GM18526 (cell line): ENCODE measurements around the gene ZNF277.

Experiments used
- POLR2A ChIP-seq: IDR thresholded peaks from 3 replicates; pipeline ENCODE4 v1.6.1; 2011; ENCODE audit not compliant: insufficient read length; ENCODE audit errors: extremely low read depth

The ZNF277 gene, protein sequence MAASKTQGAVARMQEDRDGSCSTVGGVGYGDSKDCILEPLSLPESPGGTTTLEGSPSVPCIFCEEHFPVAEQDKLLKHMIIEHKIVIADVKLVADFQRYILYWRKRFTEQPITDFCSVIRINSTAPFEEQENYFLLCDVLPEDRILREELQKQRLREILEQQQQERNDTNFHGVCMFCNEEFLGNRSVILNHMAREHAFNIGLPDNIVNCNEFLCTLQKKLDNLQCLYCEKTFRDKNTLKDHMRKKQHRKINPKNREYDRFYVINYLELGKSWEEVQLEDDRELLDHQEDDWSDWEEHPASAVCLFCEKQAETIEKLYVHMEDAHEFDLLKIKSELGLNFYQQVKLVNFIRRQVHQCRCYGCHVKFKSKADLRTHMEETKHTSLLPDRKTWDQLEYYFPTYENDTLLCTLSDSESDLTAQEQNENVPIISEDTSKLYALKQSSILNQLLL

GRCh38 chr7:112206238-112206990, at the start of gene ZNF277, which contains the start of gene DOCK4:
Gene ZNF277, plus strand, starts transcription at chr7:112206695. Its CDS starts 22 bp downstream, at chr7:112206717.
Gene DOCK4, minus strand, starts transcription at chr7:112206399. Its CDS starts 261 bp downstream, at chr7:112206138.
- TF ChIP-seq POLR2A: peak; percentile 43

DNA sequence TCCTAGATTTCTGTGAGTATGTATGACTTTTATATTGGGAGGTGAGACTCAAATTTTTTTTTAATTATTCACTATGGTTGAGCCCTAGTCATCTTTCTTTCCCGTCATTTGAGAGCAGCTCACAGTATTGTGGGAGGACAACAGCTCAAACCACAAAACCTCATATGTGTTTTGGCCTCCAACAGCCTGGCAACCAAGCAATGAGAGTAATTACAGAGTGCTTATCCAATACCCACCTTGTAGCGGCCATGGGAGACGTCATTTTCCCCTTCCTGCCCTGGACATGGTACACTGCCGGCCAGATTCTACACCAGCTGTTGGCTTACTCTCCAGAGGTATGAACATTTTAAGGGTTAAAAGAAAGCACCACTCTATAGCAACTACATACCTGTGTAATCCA, 49.4 kb upstream of the ZNF277 start:
- no peak for TF ChIP-seq POLR2A

GRCh38 chr7:112159351-112159750, 47.1 kb upstream of the ZNF277 start:
- no peak for TF ChIP-seq POLR2A

DNA sequence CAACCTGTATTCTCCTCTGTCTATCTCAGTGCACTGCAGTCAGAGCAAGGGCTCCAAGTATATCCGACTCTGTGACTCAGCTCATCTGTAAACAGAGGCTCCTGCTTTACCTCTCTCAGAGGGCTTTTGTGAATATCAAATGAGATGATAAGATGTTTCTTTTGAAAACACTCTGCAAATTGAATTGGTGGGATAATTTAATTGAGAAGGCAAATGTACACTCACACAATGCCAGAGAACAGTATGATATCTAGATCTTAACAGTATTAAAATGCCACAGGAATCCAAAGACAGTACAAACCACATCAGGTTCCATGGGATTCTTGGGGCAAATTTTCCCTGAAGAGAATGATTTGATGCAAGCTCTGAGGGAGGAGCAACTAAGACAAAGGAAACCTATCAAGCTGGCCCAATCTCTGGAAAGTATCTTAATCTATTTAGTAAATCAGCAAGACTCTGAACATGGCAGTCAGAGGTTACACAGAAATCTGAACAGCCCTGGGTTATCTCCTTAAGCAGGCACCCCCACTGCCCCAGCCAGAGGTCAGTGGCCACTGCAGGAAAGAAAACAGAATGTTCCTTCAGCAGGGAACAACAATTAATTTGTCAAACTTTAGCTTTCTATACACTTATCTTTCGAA, 46.2 kb upstream of the ZNF277 start:
- TF ChIP-seq POLR2A: no peak

GRCh38 chr7:112160771-112161150, 45.7 kb upstream of the ZNF277 start:
- TF ChIP-seq POLR2A: no peak

- no peak for TF ChIP-seq POLR2A
These were observed 45.0 kb upstream of the ZNF277 start for GRCh38 chr7:112161253-112162141.

GRCh38 chr7:112162142-112162766, 44.2 kb upstream of the ZNF277 start:
- no peak for TF ChIP-seq POLR2A

- no peak for TF ChIP-seq POLR2A
These were observed 43.5 kb upstream of the ZNF277 start for GRCh38 chr7:112162784-112163506.

GRCh38 chr7:112167147-112167546, 39.3 kb upstream of the ZNF277 start:
- TF ChIP-seq POLR2A: no peak

DNA sequence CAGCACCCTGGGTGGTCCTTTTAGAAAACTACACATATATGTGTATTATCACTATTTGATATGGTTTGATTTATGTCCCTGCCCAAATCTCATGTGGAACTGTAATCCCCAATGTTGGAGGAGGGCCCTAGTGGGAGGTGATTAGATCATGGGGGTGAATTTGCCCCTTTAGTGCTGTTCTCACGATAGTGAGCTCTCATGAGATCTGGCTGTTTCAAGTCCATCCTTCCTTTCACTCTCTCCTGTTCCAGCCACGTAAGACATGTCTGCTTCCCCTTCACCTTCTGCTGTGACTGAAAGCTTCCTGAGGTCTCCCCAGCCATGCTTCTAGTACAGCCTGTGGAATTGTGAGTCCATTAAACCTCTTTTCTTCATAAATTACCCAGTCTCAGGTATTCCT, 37.6 kb upstream of the ZNF277 start:
- no peak for TF ChIP-seq POLR2A

- TF ChIP-seq POLR2A: no peak
These were observed 34.8 kb upstream of the ZNF277 start for GRCh38 chr7:112171673-112172072.

DNA sequence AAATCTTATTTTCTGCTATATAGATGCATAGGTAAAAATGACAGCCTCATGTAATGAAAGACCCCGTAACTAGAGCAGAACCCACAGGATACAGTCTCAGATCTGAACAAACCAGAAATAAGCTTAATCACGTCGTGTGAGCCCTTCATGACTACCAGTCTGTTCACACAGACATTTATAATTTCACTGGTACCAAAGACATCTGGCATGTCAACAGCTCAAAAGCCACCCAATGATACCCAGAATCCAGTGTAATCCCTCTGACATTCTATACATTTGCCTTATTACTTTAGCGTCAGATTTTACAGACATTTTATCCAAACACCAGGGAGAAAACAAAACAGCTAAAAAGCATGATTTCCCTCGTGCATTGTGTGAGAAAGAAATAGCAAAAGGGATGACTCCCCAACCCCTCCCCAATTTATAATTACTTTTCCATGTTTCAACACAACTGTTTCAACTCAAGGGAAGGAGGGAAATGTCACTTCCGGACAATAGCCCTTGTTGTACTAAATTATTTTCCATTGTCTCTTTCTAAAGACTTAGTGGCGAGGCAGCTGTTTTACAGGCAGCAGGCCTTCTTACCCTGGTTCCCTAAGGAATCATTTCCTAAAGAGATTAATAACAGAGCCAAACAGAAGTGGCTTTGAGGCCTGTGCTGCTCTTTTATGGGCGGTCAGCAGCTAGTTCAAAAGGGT, 33.5 kb upstream of the ZNF277 start:
- no peak for TF ChIP-seq POLR2A

DNA sequence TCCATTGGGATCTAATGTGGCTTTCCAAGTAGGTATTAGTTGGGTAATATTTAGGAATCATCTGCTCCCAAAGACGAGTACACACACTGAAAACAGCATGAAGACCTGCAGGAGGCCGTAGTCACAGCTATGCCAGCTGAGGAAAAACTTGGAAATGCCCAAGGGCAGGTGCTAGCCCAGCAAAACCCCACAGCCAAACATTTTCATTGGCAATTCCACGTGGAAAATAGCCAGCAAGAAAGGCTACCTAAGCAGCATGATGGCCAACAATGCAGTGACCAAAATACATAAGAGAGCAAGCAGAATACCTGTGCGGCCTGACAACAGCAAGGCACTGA, 33.0 kb upstream of the ZNF277 start:
- TF ChIP-seq POLR2A: no peak
